ENCODE data around the gene PDZRN4.

The PDZRN4 gene

DNA sequence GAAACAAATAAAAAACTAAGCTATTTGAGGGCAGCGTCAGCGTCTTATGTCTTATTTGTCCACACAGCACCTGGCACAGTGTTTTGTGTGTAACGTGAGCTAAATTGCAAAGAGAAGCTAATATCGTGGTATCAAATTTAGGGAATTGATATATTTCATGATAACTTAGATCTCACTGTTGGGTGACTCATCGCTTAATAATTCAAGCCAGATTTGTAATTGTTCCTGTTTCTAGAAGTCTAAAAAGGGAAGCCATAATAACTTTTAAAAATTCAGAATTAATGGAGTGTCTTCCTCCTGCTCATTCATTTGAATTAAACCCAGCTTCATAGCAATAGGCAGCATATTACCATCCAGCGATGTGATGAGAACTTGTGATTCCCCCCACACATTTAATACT lies 214.7 kb downstream of the PDZRN4 start:
- TF ChIP-seq, protein P1, sequence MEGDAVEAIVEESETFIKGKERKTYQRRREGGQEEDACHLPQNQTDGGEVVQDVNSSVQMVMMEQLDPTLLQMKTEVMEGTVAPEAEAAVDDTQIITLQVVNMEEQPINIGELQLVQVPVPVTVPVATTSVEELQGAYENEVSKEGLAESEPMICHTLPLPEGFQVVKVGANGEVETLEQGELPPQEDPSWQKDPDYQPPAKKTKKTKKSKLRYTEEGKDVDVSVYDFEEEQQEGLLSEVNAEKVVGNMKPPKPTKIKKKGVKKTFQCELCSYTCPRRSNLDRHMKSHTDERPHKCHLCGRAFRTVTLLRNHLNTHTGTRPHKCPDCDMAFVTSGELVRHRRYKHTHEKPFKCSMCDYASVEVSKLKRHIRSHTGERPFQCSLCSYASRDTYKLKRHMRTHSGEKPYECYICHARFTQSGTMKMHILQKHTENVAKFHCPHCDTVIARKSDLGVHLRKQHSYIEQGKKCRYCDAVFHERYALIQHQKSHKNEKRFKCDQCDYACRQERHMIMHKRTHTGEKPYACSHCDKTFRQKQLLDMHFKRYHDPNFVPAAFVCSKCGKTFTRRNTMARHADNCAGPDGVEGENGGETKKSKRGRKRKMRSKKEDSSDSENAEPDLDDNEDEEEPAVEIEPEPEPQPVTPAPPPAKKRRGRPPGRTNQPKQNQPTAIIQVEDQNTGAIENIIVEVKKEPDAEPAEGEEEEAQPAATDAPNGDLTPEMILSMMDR (IDR thresholded peaks at IDR 0.05) = no peak

DNA sequence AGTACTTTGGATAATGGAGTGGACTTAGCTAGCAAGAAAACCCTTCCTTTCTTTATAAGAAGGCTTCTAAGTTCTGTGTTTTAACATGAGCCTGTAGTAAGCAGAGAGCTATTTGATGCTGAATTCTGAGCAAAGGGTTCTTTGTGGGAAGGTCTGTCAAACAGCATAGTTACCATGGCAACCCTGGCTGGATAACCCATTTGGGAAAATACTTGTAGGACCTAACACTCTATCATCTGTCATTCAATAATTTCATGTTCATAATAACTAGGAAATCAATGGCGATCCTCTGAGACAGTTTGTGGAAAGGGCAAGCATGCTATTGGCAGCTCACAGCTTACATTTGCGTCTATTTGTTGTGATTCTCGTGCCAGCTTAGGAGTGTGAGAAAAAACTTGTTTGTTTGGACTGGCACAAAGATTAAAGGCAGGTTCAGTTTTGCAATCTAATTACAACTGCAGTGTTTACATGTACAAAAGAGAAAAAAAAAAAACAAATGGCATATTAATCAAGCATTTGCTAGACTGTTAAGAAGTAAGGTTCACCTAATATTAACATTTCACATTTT lies 219.2 kb downstream of the PDZRN4 start:
- TF ChIP-seq, protein P1 (IDR thresholded peaks at IDR 0.05) = no peak

DNA sequence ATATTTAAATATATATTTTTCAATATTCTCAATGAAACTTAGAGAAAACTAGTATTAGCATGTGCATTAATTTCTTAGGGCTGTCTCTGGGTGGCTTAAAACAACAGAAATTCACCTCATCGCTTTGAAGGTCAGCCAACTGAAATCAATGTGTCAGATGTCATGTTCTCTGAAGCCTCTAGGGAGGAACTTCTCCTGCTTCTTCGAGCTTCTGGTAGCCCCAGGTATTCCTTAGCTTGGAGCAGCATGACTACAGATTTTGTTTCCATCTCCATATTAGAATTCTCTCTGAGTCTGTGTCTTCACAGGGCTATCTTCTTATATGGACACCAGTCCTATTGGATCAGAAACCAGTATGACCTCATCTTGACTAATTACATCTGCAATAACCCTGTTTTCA lies 221.5 kb downstream of the PDZRN4 start:
- TF ChIP-seq, protein P1 (IDR thresholded peaks at IDR 0.05) = no peak

DNA sequence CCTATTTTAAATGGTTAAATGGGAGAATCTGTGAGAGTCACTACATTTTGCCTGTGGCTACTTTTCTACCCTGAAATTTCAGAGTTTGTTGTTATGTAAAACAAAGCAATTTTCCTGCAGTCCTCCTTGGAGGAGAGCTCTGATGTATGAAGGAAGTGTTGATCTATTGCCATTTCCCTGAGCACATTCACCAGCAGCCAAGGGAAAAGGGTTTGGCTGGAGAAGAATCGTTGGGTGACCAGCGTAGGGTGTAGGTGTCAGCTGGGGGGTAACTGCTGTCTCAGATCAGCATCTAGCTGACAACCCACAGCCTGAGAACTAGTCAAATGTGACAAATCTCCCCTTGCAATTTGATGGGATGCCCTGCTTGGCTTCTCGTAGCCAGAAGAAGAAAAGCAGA lies 230.5 kb downstream of the PDZRN4 start:
- TF ChIP-seq, protein P1 (IDR thresholded peaks at IDR 0.05) = no peak

DNA sequence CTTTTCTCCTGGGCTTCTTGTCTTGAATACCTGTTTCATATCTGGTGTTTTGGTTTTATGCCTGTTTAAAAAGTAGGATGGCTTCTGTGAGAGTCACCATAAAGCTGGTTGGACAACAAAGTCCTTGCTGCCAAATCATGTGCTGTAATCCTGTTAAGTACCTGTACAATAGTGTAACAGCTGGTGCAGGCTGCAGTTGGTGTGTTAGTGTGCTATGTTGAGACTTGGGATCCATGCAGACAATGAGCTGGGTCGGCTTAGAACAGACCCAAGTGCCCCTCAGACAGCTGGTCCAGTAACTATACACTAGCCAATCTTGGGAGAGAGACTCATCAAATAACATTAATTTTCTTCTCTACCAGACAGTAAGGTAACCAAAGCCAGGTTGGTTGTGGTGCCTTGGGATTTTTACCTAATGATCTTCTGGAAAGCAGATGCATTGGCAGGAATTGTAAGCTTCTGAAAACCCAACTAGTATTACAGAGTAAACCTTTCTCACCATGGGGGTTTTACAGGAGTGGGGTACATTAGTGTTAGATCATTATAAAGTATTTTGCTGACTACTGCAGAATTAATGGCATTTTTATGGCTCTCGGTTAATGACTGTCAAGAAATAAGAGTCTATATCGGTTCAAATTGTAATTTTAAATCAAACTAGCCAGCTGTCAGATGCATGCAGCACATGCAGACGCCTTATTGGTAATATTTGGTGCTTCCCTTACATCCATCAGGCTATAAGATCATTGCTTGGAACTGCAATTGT lies 231.2 kb downstream of the PDZRN4 start:
- TF ChIP-seq, protein P1 (IDR thresholded peaks at IDR 0.05) = no peak

DNA sequence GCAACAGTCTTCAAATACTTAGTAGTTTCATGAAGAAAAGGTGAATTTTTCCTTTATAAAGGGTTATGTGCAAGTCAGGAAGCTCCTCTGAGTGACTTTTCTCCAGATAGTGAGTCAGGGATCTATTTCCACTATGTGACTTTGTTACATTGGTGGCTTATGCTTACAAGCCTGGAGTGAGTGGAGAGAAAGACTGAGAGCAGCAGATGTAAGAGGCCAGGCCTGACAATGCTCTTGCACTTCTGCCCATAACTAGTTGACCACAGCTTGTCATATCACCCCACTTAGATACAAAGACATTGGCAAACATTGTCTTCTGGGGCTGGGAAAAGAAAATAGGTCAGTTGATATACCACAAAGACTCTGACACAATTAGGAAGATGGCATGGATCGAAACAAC lies 236.5 kb downstream of the PDZRN4 start:
- TF ChIP-seq, protein P1 (IDR thresholded peaks at IDR 0.05) = no peak

DNA sequence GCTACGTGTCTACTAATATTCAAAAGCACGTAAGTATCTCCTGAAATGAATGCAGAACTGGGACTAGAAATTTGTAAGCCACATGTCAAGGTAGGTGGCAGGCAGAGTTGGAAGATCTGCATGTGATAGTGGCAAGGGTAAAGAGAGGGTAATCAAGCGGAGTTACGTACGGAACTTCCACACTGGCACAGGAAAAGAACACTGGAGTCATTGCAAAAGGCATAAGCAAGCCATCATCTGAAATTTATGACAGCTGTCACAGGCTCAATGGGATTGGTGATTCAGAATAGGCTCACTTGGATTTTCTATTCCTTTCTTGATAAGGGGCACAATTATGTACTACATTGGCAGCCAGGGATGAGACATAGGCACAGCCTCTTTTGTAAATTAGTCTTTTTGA lies 245.3 kb downstream of the PDZRN4 start:
- TF ChIP-seq, protein P1 (IDR thresholded peaks at IDR 0.05) = no peak

Data from LNCAP (cell line).